ENCODE measurements around the gene BICRAL. TPM values are rescaled to one million over a fixed set of nuclear protein-coding genes. Genes with fewer than 3 reads are reported as not detected.
A peak's percentile ranks its signal among the peaks of the same experiment; 100 is the strongest.

The BICRAL gene
- total RNA-seq, 3 donors from 2014 or later (not counting 1 experiment from before 2014, with no cell fraction given), result 31.1 to 43.4 (median 37.1) TPM

- WGBS (ENCODE audit: insufficient coverage), result 80% methylated on average over 6 of the region's 6 CpGs
- no peaks in the 10 kb centered on the region for H3K36me3 Mint-ChIP-seq
- H3K4me1 Mint-ChIP-seq, result peaks cover 0 to 6% of the 10 kb centered on the region in 2 donors
- H3K27ac Mint-ChIP-seq, result peak overlapping the region in 1 of 2 donors; percentile 5
- no peaks in the 10 kb centered on the region for H3K9me3 Mint-ChIP-seq
- intact Hi-C loops (cut with micrococcal nuclease), result no loop called here
- Histone ChIP-seq H3K36me3 (ENCODE audit: control insufficient read depth, insufficient read depth, low read length) (peaks cover 16% of the 10 kb centered on the region), H3K4me1 (ENCODE audit: control insufficient read depth, insufficient read depth, low read length) (no peaks in the 10 kb centered on the region), H3K4me3 (ENCODE audit: low read length) (no peak overlapping the region), H3K9me3 (ENCODE audit: control insufficient read depth, insufficient read depth, low read length) (no peaks in the 10 kb centered on the region), H3K27ac (ENCODE audit: low read length) (no peak overlapping the region), H3K27me3 (ENCODE audit: control insufficient read depth, insufficient read depth, low read length) (no peaks in the 10 kb centered on the region)
- H3K4me3 Mint-ChIP-seq, result no peak overlapping the region
- no peak for ATAC-seq
- no peaks in the 10 kb centered on the region for H3K27me3 Mint-ChIP-seq (ENCODE audit: low read depth in 2 of 2)
- no peak for TF ChIP-seq CTCF (IDR thresholded peaks at IDR 0.05)
- DNase-seq, result no peak
Observed at GRCh38 chr6:42841844-42842584, 60.2 kb downstream of the BICRAL start.

- no peak for ATAC-seq
- H3K27ac Mint-ChIP-seq, result no peak overlapping the region
- peaks cover 12% of the 10 kb centered on the region for H3K36me3 ChIP-seq (ENCODE audit: control insufficient read depth, insufficient read depth, low read length)
- peaks cover 0 to 6% of the 10 kb centered on the region in 2 donors for H3K4me1 Mint-ChIP-seq
- no peaks in the 10 kb centered on the region for H3K27me3 ChIP-seq (ENCODE audit: control insufficient read depth, insufficient read depth, low read length)
- no peaks in the 10 kb centered on the region for H3K36me3 Mint-ChIP-seq
- H3K9me3 ChIP-seq (ENCODE audit: control insufficient read depth, insufficient read depth, low read length), result no peaks in the 10 kb centered on the region
- no peak overlapping the region for H3K4me3 Mint-ChIP-seq
- H3K4me3 ChIP-seq (ENCODE audit: low read length), result no peak overlapping the region
- H3K27me3 Mint-ChIP-seq (ENCODE audit: low read depth in 2 of 2), result no peaks in the 10 kb centered on the region
- intact Hi-C loops (cut with micrococcal nuclease), result no loop called here
- TF ChIP-seq CTCF (IDR thresholded peaks at IDR 0.05), result no peak
- H3K27ac ChIP-seq (ENCODE audit: low read length), result no peak overlapping the region
- H3K4me1 ChIP-seq (ENCODE audit: control insufficient read depth, insufficient read depth, low read length), result no peaks in the 10 kb centered on the region
- WGBS (ENCODE audit: insufficient coverage), result over 99% methylated on average over 6 of the region's 6 CpGs
- no peaks in the 10 kb centered on the region for H3K9me3 Mint-ChIP-seq
- no peak for DNase-seq
Observed at GRCh38 chr6:42845327-42845694, 63.5 kb downstream of the BICRAL start.

GRCh38 chr6:42846505-42846904 lies 64.7 kb downstream of the BICRAL start:
- H3K27me3 ChIP-seq (ENCODE audit: control insufficient read depth, insufficient read depth, low read length), result no peaks in the 10 kb centered on the region
- H3K9me3 ChIP-seq (ENCODE audit: control insufficient read depth, insufficient read depth, low read length), result no peaks in the 10 kb centered on the region
- H3K4me1 Mint-ChIP-seq, result peaks cover 0 to 6% of the 10 kb centered on the region in 2 donors
- DNase-seq, result no peak
- TF ChIP-seq CTCF (IDR thresholded peaks at IDR 0.05), result no peak
- intact Hi-C loops (cut with micrococcal nuclease), result no loop called here
- H3K27ac Mint-ChIP-seq, result no peak overlapping the region
- H3K27ac ChIP-seq (ENCODE audit: low read length), result no peak overlapping the region
- WGBS (ENCODE audit: insufficient coverage), result 100% methylated on average over 2 of the region's 2 CpGs
- no peak overlapping the region for H3K4me3 ChIP-seq (ENCODE audit: low read length)
- no peak overlapping the region for H3K4me3 Mint-ChIP-seq
- no peaks in the 10 kb centered on the region for H3K4me1 ChIP-seq (ENCODE audit: control insufficient read depth, insufficient read depth, low read length)
- peaks cover 14% of the 10 kb centered on the region for H3K36me3 ChIP-seq (ENCODE audit: control insufficient read depth, insufficient read depth, low read length)
- no peaks in the 10 kb centered on the region for H3K9me3 Mint-ChIP-seq
- no peaks in the 10 kb centered on the region for H3K27me3 Mint-ChIP-seq (ENCODE audit: low read depth in 2 of 2)
- no peaks in the 10 kb centered on the region for H3K36me3 Mint-ChIP-seq
- no peak for ATAC-seq

GRCh38 chr6:42848700-42849099 lies 66.8 kb downstream of the BICRAL start:
- Histone ChIP-seq H3K4me3 (ENCODE audit: low read length) (no peak overlapping the region), H3K27me3 (ENCODE audit: control insufficient read depth, insufficient read depth, low read length) (no peaks in the 10 kb centered on the region), H3K4me1 (ENCODE audit: control insufficient read depth, insufficient read depth, low read length) (no peaks in the 10 kb centered on the region), H3K9me3 (ENCODE audit: control insufficient read depth, insufficient read depth, low read length) (no peaks in the 10 kb centered on the region), H3K36me3 (ENCODE audit: control insufficient read depth, insufficient read depth, low read length) (peaks cover 32% of the 10 kb centered on the region), H3K27ac (ENCODE audit: low read length) (no peak overlapping the region)
- intact Hi-C loops (cut with micrococcal nuclease), result no loop called here
- no peak overlapping the region for H3K4me3 Mint-ChIP-seq
- H3K9me3 Mint-ChIP-seq, result no peaks in the 10 kb centered on the region
- H3K4me1 Mint-ChIP-seq, result peaks cover 0 to 6% of the 10 kb centered on the region in 2 donors
- no peaks in the 10 kb centered on the region for H3K27me3 Mint-ChIP-seq (ENCODE audit: low read depth in 2 of 2)
- WGBS (ENCODE audit: insufficient coverage), result 97% methylated on average over 4 of the region's 4 CpGs
- no peaks in the 10 kb centered on the region for H3K36me3 Mint-ChIP-seq
- no peak for TF ChIP-seq CTCF (IDR thresholded peaks at IDR 0.05)
- no peak for DNase-seq
- ATAC-seq, result no peak
- H3K27ac Mint-ChIP-seq, result no peak overlapping the region

Data from natural killer cell (primary cell).